DND-41 (cell line): ENCODE data around the gene EGFLAM.

Experiments
- EZH2 ChIP-seq: IDR thresholded peaks from 3 replicates; pipeline ENCODE4 v1.6.1; 2012; ENCODE audit warnings: borderline replicate concordance, low read depth, mild to moderate bottlenecking, moderate library complexity, low read length, inconsistent platforms; ENCODE audit not compliant: severe bottlenecking
- TF ChIP-seq, protein P1 (sequence below): IDR thresholded peaks from 2 replicates; pipeline ENCODE4 v1.5.1; 2012; ENCODE audit warnings: borderline replicate concordance, low read length, moderate library complexity, mild to moderate bottlenecking; ENCODE audit not compliant: poor library complexity, severe bottlenecking; ENCODE audit errors: extremely low read depth

DNA sequence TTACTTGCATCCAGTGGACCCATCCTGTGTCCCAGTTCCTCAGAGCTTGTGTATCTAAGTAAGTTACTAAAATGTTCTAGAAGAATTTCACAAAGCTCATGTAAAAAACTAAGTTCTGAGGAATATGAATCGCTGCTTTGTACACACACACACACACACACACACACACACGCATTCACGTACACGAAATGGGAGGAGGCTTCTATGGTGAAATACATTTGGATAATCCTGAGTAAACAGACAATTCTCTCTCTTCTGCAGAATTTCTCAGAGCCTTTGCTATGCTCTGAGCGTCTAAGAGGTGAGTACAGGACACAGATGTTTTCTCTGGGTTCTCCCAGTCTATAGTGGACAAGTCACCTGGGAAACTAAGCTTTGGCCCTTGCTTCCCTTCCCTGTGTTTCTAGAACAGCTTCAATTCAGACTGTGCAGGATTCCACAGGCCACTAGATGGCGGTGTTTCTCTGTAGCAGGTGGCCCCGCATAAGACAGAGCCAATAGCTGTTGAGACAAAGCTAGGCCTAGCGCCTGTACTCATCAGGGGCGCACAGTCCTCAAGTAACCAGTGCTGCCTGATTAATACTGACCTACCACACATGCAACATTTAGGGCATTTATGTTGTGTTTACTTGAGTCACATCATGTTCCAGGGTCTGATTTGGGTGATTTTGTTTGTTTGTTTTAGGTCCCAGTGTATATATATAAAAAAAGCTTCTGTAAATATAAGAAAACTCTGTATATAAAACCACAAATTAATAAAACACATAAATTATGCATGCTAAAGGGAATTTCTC, 183.3 kb downstream of the EGFLAM start:
- TF ChIP-seq, protein P1, sequence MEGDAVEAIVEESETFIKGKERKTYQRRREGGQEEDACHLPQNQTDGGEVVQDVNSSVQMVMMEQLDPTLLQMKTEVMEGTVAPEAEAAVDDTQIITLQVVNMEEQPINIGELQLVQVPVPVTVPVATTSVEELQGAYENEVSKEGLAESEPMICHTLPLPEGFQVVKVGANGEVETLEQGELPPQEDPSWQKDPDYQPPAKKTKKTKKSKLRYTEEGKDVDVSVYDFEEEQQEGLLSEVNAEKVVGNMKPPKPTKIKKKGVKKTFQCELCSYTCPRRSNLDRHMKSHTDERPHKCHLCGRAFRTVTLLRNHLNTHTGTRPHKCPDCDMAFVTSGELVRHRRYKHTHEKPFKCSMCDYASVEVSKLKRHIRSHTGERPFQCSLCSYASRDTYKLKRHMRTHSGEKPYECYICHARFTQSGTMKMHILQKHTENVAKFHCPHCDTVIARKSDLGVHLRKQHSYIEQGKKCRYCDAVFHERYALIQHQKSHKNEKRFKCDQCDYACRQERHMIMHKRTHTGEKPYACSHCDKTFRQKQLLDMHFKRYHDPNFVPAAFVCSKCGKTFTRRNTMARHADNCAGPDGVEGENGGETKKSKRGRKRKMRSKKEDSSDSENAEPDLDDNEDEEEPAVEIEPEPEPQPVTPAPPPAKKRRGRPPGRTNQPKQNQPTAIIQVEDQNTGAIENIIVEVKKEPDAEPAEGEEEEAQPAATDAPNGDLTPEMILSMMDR: peak; percentile 98
- TF ChIP-seq EZH2: no peak
